ENCODE data around the gene ETS1.

Gene ETS1

GRCh38 chr11:128471138-128471661 is 116.2 kb downstream of the ETS1 start:
- CTCF ChIA-PET: no interaction called here

GRCh38 chr11:128470081-128470480 is 117.3 kb downstream of the ETS1 start:
- ChIA-PET POLR2A (ENCODE audit: low non-redundant PET) (no interaction called here), CTCF (interaction anchor here (0.7 kb wide), 1 partner anchor 405 kb away, joined by 5 read pairs; no protein-coding TSS in a partner anchor)
- no peak for TF ChIP-seq CTCF (conservative IDR thresholded peaks at IDR 0.05; ENCODE audit: low read depth)
- no peak overlapping the region for H3K27ac ChIP-seq
- no peak for DNase-seq (ENCODE audit: low spot score)

More at GRCh38 chr11:128471138-128471661, 116.2 kb downstream of the ETS1 start:
- POLR2A ChIA-PET (ENCODE audit: low non-redundant PET): no interaction called here
- DNase-seq (ENCODE audit: low spot score): no peak
- no peak for TF ChIP-seq CTCF (conservative IDR thresholded peaks at IDR 0.05; ENCODE audit: low read depth)
- H3K27ac ChIP-seq: no peak overlapping the region

DNA sequence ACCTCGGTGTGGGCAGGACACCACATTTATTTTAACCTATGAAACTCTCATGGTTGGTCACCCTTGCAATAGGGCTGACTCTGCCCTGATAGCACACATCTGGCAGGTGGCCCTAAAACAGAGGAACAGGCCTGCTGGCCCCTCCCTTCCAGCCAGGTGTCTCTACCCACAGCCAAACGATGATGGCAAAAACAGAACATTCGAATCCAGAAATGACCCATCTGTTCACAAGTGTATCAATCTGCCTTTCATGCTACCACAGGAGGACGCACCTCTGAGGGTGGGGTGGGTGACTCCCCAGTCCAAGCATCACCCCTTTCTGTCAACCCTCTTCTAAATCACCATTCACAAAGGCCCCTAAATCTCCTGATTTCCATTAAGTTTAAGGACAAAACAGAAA is 118.1 kb downstream of the ETS1 start:
- ChIA-PET CTCF (no interaction called here), POLR2A (ENCODE audit: low non-redundant PET) (no interaction called here)
- DNase-seq (ENCODE audit: low spot score): no peak
- no peak for TF ChIP-seq CTCF (conservative IDR thresholded peaks at IDR 0.05; ENCODE audit: low read depth)
- H3K27ac ChIP-seq: no peak overlapping the region

- no peak for TF ChIP-seq CTCF (conservative IDR thresholded peaks at IDR 0.05; ENCODE audit: low read depth)
- ChIA-PET CTCF (no interaction called here), POLR2A (ENCODE audit: low non-redundant PET) (interaction anchor here (0.6 kb wide), 1 partner anchor 108 kb away, joined by 3 read pairs; no protein-coding TSS in a partner anchor)
- no peak for DNase-seq (ENCODE audit: low spot score)
- no peak overlapping the region; the same call in 1 of the 2 replicates for H3K27ac ChIP-seq
Measured at GRCh38 chr11:128468111-128468510, 119.2 kb downstream of the ETS1 start.

GRCh38 chr11:128467610-128468041 is 119.7 kb downstream of the ETS1 start:
- H3K27ac ChIP-seq: peak overlapping the region; percentile 31
- POLR2A ChIA-PET (ENCODE audit: low non-redundant PET): no interaction called here

GRCh38 chr11:128467041-128467440 is 120.3 kb downstream of the ETS1 start:
- ChIA-PET POLR2A (ENCODE audit: low non-redundant PET) (no interaction called here), CTCF (no interaction called here)
- no peak for DNase-seq (ENCODE audit: low spot score)
- no peak for TF ChIP-seq CTCF (conservative IDR thresholded peaks at IDR 0.05; ENCODE audit: low read depth)
- peak overlapping the region; percentile 31 for H3K27ac ChIP-seq

More at GRCh38 chr11:128467610-128468041, 119.7 kb downstream of the ETS1 start:
- CTCF ChIA-PET: no interaction called here
- DNase-seq (ENCODE audit: low spot score): peak; percentile 35
- TF ChIP-seq CTCF (conservative IDR thresholded peaks at IDR 0.05; ENCODE audit: low read depth): no peak
